CD14-positive monocyte (primary cell): ENCODE measurements around the gene PIK3R2. TPM values are rescaled to one million over a fixed set of nuclear protein-coding genes. Genes with fewer than 3 reads are reported as not detected.

Source experiments
- DNase-seq, 3 donors: peaks; one replicate each; pipeline ENCODE4 v3.0.0-alpha.2; 2011 to 2022
- H2AFZ ChIP-seq: 2 replicates; pipeline ENCODE4 v1.6.0; 2012; ENCODE audit warnings: mild to moderate bottlenecking, low read depth, low read length, inconsistent platforms; ENCODE audit not compliant: insufficient read depth, poor library complexity, severe bottlenecking
- H3K27ac ChIP-seq, 2 donors: 1 replicate in 1 of 2; 2 replicates in 1 of 2; pipeline ENCODE4 v1.5.1; 2012 to 2013; ENCODE audit warnings: low read length in 2 of 2, control low read depth in 1 of 2, inconsistent platforms in 1 of 2, low read depth in 1 of 2, mild to moderate bottlenecking in 1 of 2
- H3K27me3 ChIP-seq, 2 donors: one replicate each; pipeline versions ENCODE4 v1.6.0 to v1.6.1; 2011 to 2013; ENCODE audit warnings: low read length in 2 of 2; ENCODE audit not compliant: control insufficient read depth in 2 of 2, insufficient read depth in 2 of 2
- H3K36me3 ChIP-seq, 2 donors: replicated peaks in 1 of 2; 1 replicate in 1 of 2; 2 replicates in 1 of 2; pipeline versions ENCODE4 v1.5.1 to v1.6.1; 2012 to 2013; ENCODE audit warnings: low read length in 2 of 2, control low read depth in 1 of 2, inconsistent platforms in 1 of 2, mild to moderate bottlenecking in 1 of 2; ENCODE audit not compliant: insufficient read depth in 2 of 2, control insufficient read depth in 1 of 2
- H3K4me1 ChIP-seq, 2 donors: 1 replicate in 1 of 2; 2 replicates in 1 of 2; pipeline versions ENCODE4 v1.5.1 to v1.6.1; 2012 to 2013; ENCODE audit warnings: low read length in 2 of 2, control low read depth in 1 of 2, inconsistent platforms in 1 of 2, mild to moderate bottlenecking in 1 of 2, moderate library complexity in 1 of 2; ENCODE audit not compliant: insufficient read depth in 2 of 2, control insufficient read depth in 1 of 2
- H3K4me2 ChIP-seq: replicated peaks from 2 replicates; pipeline ENCODE3; 2012; ENCODE audit warnings: low read length, moderate library complexity, mild to moderate bottlenecking; ENCODE audit not compliant: poor library complexity, severe bottlenecking; ENCODE audit errors: extremely low read depth
- H3K4me3 ChIP-seq, 3 experiments: fragments of 200-600 bp in 1 of 3; sonication (generic) in 1 of 3; replicated peaks in 1 of 3; 1 replicate in 2 of 3; 2 replicates in 1 of 3; pipeline ENCODE4 v1.5.1; 2011 to 2013; ENCODE audit warnings: low read length in 3 of 3, mild to moderate bottlenecking in 3 of 3, control low read depth in 2 of 3, low read depth in 2 of 3, inconsistent platforms in 1 of 3, moderate library complexity in 1 of 3
- H3K79me2 ChIP-seq: 2 replicates; pipeline ENCODE4 v1.6.0; 2012; ENCODE audit warnings: mild to moderate bottlenecking, control low read depth, inconsistent platforms, low read length, moderate library complexity; ENCODE audit not compliant: insufficient read depth
- H3K9ac ChIP-seq: 2 replicates; pipeline ENCODE4 v1.6.0; 2017; ENCODE audit warnings: low read length, mild to moderate bottlenecking; ENCODE audit not compliant: insufficient read depth, poor library complexity, severe bottlenecking
- H3K9me3 ChIP-seq, 2 donors: replicated peaks in 1 of 2; 1 replicate in 1 of 2; 2 replicates in 1 of 2; pipeline versions ENCODE4 v1.5.1 to v1.6.1; 2012 to 2013; ENCODE audit warnings: low read length in 2 of 2, control low read depth in 1 of 2; ENCODE audit not compliant: control insufficient read depth in 1 of 2, insufficient read depth in 1 of 2
- H4K20me1 ChIP-seq: 2 replicates; pipeline ENCODE4 v1.6.0; 2012; ENCODE audit warnings: mild to moderate bottlenecking, low read length, control low read depth, moderate library complexity; ENCODE audit not compliant: insufficient read depth
- H3K27ac Mint-ChIP-seq, 7 donors: one replicate each; pipeline ENCODE4 v1.8.0; 2020; ENCODE audit warnings: mild to moderate bottlenecking in 7 of 7, mixed read lengths in 7 of 7, moderate library complexity in 6 of 7, inconsistent platforms in 2 of 7
- H3K27me3 Mint-ChIP-seq, 3 donors: one replicate each; pipeline ENCODE4 v1.8.0; 2021 to 2022; ENCODE audit warnings: low read depth in 3 of 3, mild to moderate bottlenecking in 3 of 3, mixed read lengths in 3 of 3, moderate library complexity in 3 of 3, inconsistent platforms in 1 of 3
- H3K36me3 Mint-ChIP-seq, 2 donors: one replicate each; pipeline ENCODE4 v1.8.0; 2020; ENCODE audit warnings: mixed read lengths in 2 of 2, inconsistent platforms in 1 of 2, mild to moderate bottlenecking in 1 of 2
- H3K4me1 Mint-ChIP-seq: one replicate; pipeline ENCODE4 v1.8.0; 2020; ENCODE audit warnings: mild to moderate bottlenecking, mixed read lengths
- H3K4me3 Mint-ChIP-seq, 2 donors: one replicate each; pipeline ENCODE4 v1.8.0; 2020; ENCODE audit warnings: mild to moderate bottlenecking in 2 of 2, mixed read lengths in 2 of 2, moderate library complexity in 1 of 2
- H3K9me3 Mint-ChIP-seq, 7 donors: one replicate each; pipeline ENCODE4 v1.8.0; 2020 to 2022; ENCODE audit warnings: mixed read lengths in 7 of 7, mild to moderate bottlenecking in 6 of 7, moderate library complexity in 6 of 7, inconsistent platforms in 2 of 7
- CTCF ChIP-seq: fragments of 200-600 bp; IDR thresholded peaks from one replicate; pipeline ENCODE4 v1.8.0; 2022; ENCODE audit warnings: antibody characterized with exemption, mild to moderate bottlenecking
- WGBS: methylation state at CpG from one replicate; pipeline ENCODE4 v1.1.5; 2013; ENCODE audit warnings: missing lambda C conversion rate; ENCODE audit not compliant: insufficient coverage; 5-methylcytosine and 5-hydroxymethylcytosine counted together
- intact Hi-C, 2 donors: fragments of 100-400 bp; cut with micrococcal nuclease; formaldehyde crosslinking; loops; one replicate each; pipeline versions ENCODE4 v1.15.0 to v1.15.1; 2023
- polyA plus RNA-seq, 3 donors: library from polyadenylated mRNA; depleted of rRNA in 1 of 3; unstranded in 2 of 3; stranded (reverse) in 1 of 3; fragments of 300-500 nt in 2 of 3; fragments of >200 nt in 1 of 3; fragmentation: Illumina TruSeq in 2 of 3; gene quantifications; 1 replicate in 2 of 3; 2 replicates in 1 of 3; pipeline ENCODE4 v1.2.3, GENCODE V29; 2012 to 2021

PIK3R2 gene
- polyA plus RNA-seq, 3 donors = 0.99 to 7.7 (median 2.0) TPM

- peaks cover 57% of the 10 kb centered on the region for H3K79me2 ChIP-seq
- peaks cover 95% of the 10 kb centered on the region for H4K20me1 ChIP-seq
- H3K4me1 Mint-ChIP-seq = peaks cover 36% of the 10 kb centered on the region
- no peak overlapping the region for H3K4me3 Mint-ChIP-seq
- peak overlapping the region in 3 of 7 donors; percentile 17 to 68 (median 37) for H3K27ac Mint-ChIP-seq
- DNase-seq = no peak
- peaks cover 23 to 38% of the 10 kb centered on the region in 2 donors for H3K4me1 ChIP-seq
- H3K36me3 ChIP-seq = peaks cover 48 to 70% of the 10 kb centered on the region in 2 donors
- intact Hi-C loops = loop anchor here in 1 of 2 donors (2.0 to 5.0 kb wide), 2 partner anchors 33 to 41 kb away; partner anchors contain the start of gene PIK3R2
- H3K9me3 Mint-ChIP-seq = peaks cover 0 to 2% (median 0%) of the 10 kb centered on the region in 7 donors
- no peak overlapping the region for H3K4me2 ChIP-seq
- H3K4me3 ChIP-seq = no peak overlapping the region
- no peak overlapping the region for H3K27ac ChIP-seq
- no peak overlapping the region for H2AFZ ChIP-seq
- peaks cover 63 to 73% of the 10 kb centered on the region in 2 donors for H3K36me3 Mint-ChIP-seq
- H3K27me3 Mint-ChIP-seq = peaks cover 0 to 3% (median 2%) of the 10 kb centered on the region in 3 donors
- no peaks in the 10 kb centered on the region for H3K27me3 ChIP-seq
- H3K9me3 ChIP-seq = no peaks in the 10 kb centered on the region
- TF ChIP-seq CTCF = no peak
- 92% methylated on average over 4 of the region's 14 CpGs for WGBS
- no peak overlapping the region for H3K9ac ChIP-seq
These were observed 33.3 kb upstream of the PIK3R2 start for GRCh38 chr19:18119717-18120105.

GRCh38 chr19:18120127-18120526, 32.8 kb upstream of the PIK3R2 start:
- H3K4me3 Mint-ChIP-seq = no peak overlapping the region
- DNase-seq = no peak
- Histone ChIP-seq H3K4me2 (no peak overlapping the region), H4K20me1 (peaks cover 94% of the 10 kb centered on the region), H3K27ac (no peak overlapping the region), H3K9me3 (no peaks in the 10 kb centered on the region), H3K9ac (no peak overlapping the region), H3K27me3 (no peaks in the 10 kb centered on the region), H3K79me2 (peaks cover 53% of the 10 kb centered on the region), H2AFZ (no peak overlapping the region), H3K36me3 (peaks cover 48 to 70% of the 10 kb centered on the region in 2 donors), H3K4me3 (no peak overlapping the region), H3K4me1 (peaks cover 24 to 40% of the 10 kb centered on the region in 2 donors)
- intact Hi-C loops = no loop called here
- 40% methylated on average over 1 of the region's 1 CpG for WGBS
- TF ChIP-seq CTCF = no peak
- H3K27ac Mint-ChIP-seq = peak overlapping the region in 3 of 7 donors; percentile 17 to 68 (median 37)
- peaks cover 0 to 2% (median 0%) of the 10 kb centered on the region in 7 donors for H3K9me3 Mint-ChIP-seq
- peaks cover 63 to 73% of the 10 kb centered on the region in 2 donors for H3K36me3 Mint-ChIP-seq
- peaks cover 0 to 3% (median 2%) of the 10 kb centered on the region in 3 donors for H3K27me3 Mint-ChIP-seq
- H3K4me1 Mint-ChIP-seq = peaks cover 33% of the 10 kb centered on the region
